ENCODE measurements around the gene MAGEA12. TPM values are rescaled to one million over a fixed set of nuclear protein-coding genes. Genes with fewer than 3 reads are reported as not detected.
"Not testable (repeated sequence)": the region's sequence is repeated elsewhere in the genome, so short reads cannot be mapped to it uniquely, and the experiment has no call there.

Gene MAGEA12
- polyA plus RNA-seq, 1 donor (not counting 4 experiments of a cell fraction or from before 2014, with no cell fraction given) = not detected

DNA sequence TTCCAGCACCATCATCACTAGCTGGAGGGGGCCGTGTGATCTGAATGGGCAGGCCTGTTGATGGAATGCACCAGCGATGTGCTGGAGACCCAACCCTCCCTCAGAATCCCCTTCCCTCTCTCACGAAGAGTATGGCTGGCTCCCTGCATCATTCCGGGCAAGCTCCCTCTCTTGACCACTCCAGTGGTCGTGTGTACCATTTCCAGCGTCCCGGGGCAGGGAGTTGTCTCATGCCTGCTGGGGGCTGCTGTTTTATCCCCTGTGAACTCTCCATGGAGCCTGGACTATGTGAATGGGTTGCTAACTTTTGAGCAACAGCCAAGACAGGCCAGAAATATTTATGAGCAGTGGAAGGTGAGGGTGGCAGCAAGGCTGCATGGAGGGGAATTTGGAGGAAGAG lies 8.1 kb upstream of the MAGEA12 start:
- Histone ChIP-seq H3K4me1 (ENCODE audit: control insufficient read depth, extremely low read depth, insufficient read depth, low read length) (no peaks in the 10 kb centered on the region), H4K20me1 (ENCODE audit: control insufficient read depth, extremely low read depth, insufficient read depth, low read length) (no peaks in the 10 kb centered on the region), H3K27me3 (ENCODE audit: control insufficient read depth, extremely low read depth, insufficient read depth, low read length) (no peaks in the 10 kb centered on the region), H3K4me3 (ENCODE audit: control insufficient read depth in 2 of 3, extremely low read depth in 1 of 3, insufficient read depth in 2 of 3, low read depth in 1 of 3, low read length in 3 of 3) (no peak overlapping the region), H3K79me2 (ENCODE audit: control insufficient read depth, insufficient read depth, low read length) (no peaks in the 10 kb centered on the region), H3K36me3 (ENCODE audit: control insufficient read depth in 2 of 2, extremely low read depth in 1 of 2, insufficient read depth in 2 of 2, low read length in 2 of 2) (no peaks in the 10 kb centered on the region), H3K9me1 (ENCODE audit: control insufficient read depth, extremely low read depth, insufficient read depth, low read length) (no peaks in the 10 kb centered on the region), H3K9ac (ENCODE audit: control insufficient read depth, extremely low read depth, insufficient read depth, low read length) (no peak overlapping the region), H3K27ac (ENCODE audit: control insufficient read depth, insufficient read depth, low read length) (no peak overlapping the region), H2AFZ (ENCODE audit: control insufficient read depth, low read length) (no peak overlapping the region), H3K9me3 (ENCODE audit: control insufficient read depth, low read depth, low read length) (no peaks in the 10 kb centered on the region), H3K4me2 (ENCODE audit: control insufficient read depth, extremely low read depth, insufficient read depth, low read depth, low read length) (no peak overlapping the region)
- dilution Hi-C loops (cut with MboI; ENCODE audit: extremely low pct_ligation_motif_present, low sequenced_read_pairs) = no loop called here
- TF ChIP-seq, protein P1, sequence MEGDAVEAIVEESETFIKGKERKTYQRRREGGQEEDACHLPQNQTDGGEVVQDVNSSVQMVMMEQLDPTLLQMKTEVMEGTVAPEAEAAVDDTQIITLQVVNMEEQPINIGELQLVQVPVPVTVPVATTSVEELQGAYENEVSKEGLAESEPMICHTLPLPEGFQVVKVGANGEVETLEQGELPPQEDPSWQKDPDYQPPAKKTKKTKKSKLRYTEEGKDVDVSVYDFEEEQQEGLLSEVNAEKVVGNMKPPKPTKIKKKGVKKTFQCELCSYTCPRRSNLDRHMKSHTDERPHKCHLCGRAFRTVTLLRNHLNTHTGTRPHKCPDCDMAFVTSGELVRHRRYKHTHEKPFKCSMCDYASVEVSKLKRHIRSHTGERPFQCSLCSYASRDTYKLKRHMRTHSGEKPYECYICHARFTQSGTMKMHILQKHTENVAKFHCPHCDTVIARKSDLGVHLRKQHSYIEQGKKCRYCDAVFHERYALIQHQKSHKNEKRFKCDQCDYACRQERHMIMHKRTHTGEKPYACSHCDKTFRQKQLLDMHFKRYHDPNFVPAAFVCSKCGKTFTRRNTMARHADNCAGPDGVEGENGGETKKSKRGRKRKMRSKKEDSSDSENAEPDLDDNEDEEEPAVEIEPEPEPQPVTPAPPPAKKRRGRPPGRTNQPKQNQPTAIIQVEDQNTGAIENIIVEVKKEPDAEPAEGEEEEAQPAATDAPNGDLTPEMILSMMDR (optimal IDR thresholded peaks at IDR 0.05 in 1 of 3, IDR thresholded peaks at IDR 0.05 in 1 of 3, conservative IDR thresholded peaks at IDR 0.05 in 1 of 3; ENCODE audit: extremely low read depth in 1 of 3, insufficient read depth in 2 of 3, low read length in 3 of 3) = no peak
- no peak for TF ChIP-seq EZH2 (IDR thresholded peaks at IDR 0.05; ENCODE audit: low read length)
- FAIRE-seq (no peak), DNase-seq (ENCODE audit: low read depth, low spot score) (no peak)

DNA sequence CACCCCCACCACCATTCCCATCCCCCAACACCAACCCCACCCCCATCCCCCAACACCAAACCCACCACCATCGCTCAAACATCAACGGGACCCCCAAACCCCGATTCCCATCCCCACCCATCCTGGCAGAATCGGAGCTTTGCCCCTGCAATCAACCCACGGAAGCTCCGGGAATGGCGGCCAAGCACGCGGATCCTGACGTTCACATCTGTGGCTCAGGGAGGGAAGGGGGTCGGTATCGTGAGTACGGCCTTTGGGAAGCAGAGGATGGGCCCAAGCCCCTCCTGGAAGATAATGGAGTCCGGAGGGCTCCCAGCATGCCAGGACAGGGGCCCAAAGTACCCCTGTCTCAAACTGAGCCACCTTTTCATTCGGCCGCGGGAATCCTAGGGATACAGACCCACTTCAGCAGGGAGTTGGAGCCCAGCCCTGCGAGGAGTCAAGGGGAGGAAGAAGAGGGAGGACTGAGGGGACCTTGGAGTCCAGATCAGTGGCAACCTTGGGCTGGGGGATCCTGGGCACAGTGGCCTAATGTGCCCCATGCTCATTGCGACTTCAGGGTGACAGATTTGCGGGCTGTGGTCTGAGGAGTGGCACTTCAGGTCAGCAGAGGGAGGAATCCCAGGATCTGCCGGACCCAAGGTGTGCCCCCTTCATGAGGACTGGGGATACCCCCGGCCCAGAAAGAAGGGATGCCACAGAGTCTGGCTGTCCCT lies 744 bp downstream of the MAGEA12 start:
- H3K4me3 ChIP-seq (ENCODE audit: control insufficient read depth in 2 of 3, extremely low read depth in 1 of 3, insufficient read depth in 2 of 3, low read depth in 1 of 3, low read length in 3 of 3); H3K36me3 ChIP-seq (ENCODE audit: control insufficient read depth in 2 of 2, extremely low read depth in 1 of 2, insufficient read depth in 2 of 2, low read length in 2 of 2); dilution Hi-C loops (cut with MboI; ENCODE audit: extremely low pct_ligation_motif_present, low sequenced_read_pairs); H3K9me3 ChIP-seq (ENCODE audit: control insufficient read depth, low read depth, low read length); H3K9me1 ChIP-seq (ENCODE audit: control insufficient read depth, extremely low read depth, insufficient read depth, low read length); DNase-seq (ENCODE audit: low read depth, low spot score); H3K9ac ChIP-seq (ENCODE audit: control insufficient read depth, extremely low read depth, insufficient read depth, low read length); H3K4me1 ChIP-seq (ENCODE audit: control insufficient read depth, extremely low read depth, insufficient read depth, low read length); H3K27ac ChIP-seq (ENCODE audit: control insufficient read depth, insufficient read depth, low read length); H3K4me2 ChIP-seq (ENCODE audit: control insufficient read depth, extremely low read depth, insufficient read depth, low read depth, low read length); H2AFZ ChIP-seq (ENCODE audit: control insufficient read depth, low read length); H3K79me2 ChIP-seq (ENCODE audit: control insufficient read depth, insufficient read depth, low read length); H3K27me3 ChIP-seq (ENCODE audit: control insufficient read depth, extremely low read depth, insufficient read depth, low read length); FAIRE-seq; H4K20me1 ChIP-seq (ENCODE audit: control insufficient read depth, extremely low read depth, insufficient read depth, low read length): not testable (repeated sequence)

DNA sequence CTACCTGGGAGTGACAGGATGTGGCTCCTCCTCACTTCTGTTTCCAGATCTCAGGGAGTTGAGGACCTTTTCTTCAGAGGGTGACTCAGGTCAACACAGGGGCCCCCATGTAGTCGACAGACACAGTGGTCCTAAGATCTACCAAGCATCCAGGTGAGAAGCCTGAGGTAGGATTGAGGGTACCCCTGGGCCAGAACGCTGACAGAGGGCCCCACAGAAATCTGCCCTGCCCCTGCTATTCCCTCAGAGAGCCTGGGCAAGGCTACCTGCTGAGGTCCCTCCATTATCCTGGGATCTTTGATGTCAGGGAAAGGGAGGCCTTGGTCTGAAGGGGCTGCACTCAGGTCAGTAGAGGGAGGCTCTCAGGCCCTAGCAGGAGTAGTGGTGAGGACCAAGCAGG lies 1.5 kb downstream of the MAGEA12 start:
- no peaks in the 10 kb centered on the region for H3K9me1 ChIP-seq (ENCODE audit: control insufficient read depth, extremely low read depth, insufficient read depth, low read length)
- no peaks in the 10 kb centered on the region for H3K79me2 ChIP-seq (ENCODE audit: control insufficient read depth, insufficient read depth, low read length)
- TF ChIP-seq EZH2 (IDR thresholded peaks at IDR 0.05; ENCODE audit: low read length) = no peak
- TF ChIP-seq, protein P1 (optimal IDR thresholded peaks at IDR 0.05 in 1 of 3, IDR thresholded peaks at IDR 0.05 in 1 of 3, conservative IDR thresholded peaks at IDR 0.05 in 1 of 3; ENCODE audit: extremely low read depth in 1 of 3, insufficient read depth in 2 of 3, low read length in 3 of 3) = no peak
- H3K4me1 ChIP-seq (ENCODE audit: control insufficient read depth, extremely low read depth, insufficient read depth, low read length) = no peaks in the 10 kb centered on the region
- H3K9ac ChIP-seq (ENCODE audit: control insufficient read depth, extremely low read depth, insufficient read depth, low read length) = no peak overlapping the region
- no peaks in the 10 kb centered on the region for H3K27me3 ChIP-seq (ENCODE audit: control insufficient read depth, extremely low read depth, insufficient read depth, low read length)
- no peak overlapping the region for H3K4me3 ChIP-seq (ENCODE audit: control insufficient read depth in 2 of 3, extremely low read depth in 1 of 3, insufficient read depth in 2 of 3, low read depth in 1 of 3, low read length in 3 of 3)
- FAIRE-seq (no peak), DNase-seq (ENCODE audit: low read depth, low spot score) (no peak)
- H3K27ac ChIP-seq (ENCODE audit: control insufficient read depth, insufficient read depth, low read length) = no peak overlapping the region
- no peaks in the 10 kb centered on the region for H4K20me1 ChIP-seq (ENCODE audit: control insufficient read depth, extremely low read depth, insufficient read depth, low read length)
- H3K36me3 ChIP-seq (ENCODE audit: control insufficient read depth in 2 of 2, extremely low read depth in 1 of 2, insufficient read depth in 2 of 2, low read length in 2 of 2) = no peaks in the 10 kb centered on the region
- dilution Hi-C loops (cut with MboI; ENCODE audit: extremely low pct_ligation_motif_present, low sequenced_read_pairs) = no loop called here
- H3K9me3 ChIP-seq (ENCODE audit: control insufficient read depth, low read depth, low read length) = no peaks in the 10 kb centered on the region
- H3K4me2 ChIP-seq (ENCODE audit: control insufficient read depth, extremely low read depth, insufficient read depth, low read depth, low read length) = no peak overlapping the region
- H2AFZ ChIP-seq (ENCODE audit: control insufficient read depth, low read length) = no peak overlapping the region
